GM21528 (cell line): ENCODE measurements around the gene FILIP1.

Experiments
- ATAC-seq: cut with Tn5 transposase; IDR thresholded peaks from one replicate; pipeline ENCODE4 v1.9.1; 2021; ENCODE audit warnings: mild to moderate bottlenecking, moderate library complexity; ENCODE audit not compliant: unreplicated experiment, low FRiP score

Gene FILIP1

DNA sequence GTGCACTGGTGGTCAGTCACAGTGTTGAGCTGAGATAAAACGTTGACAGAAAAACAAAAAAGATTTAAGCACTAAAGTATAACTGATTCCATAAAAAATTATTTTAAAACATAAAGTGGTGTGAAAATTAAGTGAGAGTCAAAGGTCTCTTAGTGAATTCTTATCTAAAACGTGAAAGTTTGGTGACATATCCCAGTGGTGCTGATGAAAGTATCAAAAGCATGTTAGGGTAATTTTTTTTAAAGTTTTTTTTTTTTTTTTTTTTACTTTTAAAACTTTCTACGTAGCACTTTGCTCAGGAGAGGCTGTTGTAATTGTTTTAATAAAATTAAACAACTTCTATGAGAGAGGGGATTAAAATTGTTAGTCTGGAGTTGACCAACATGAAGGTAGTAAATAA lies 143.4 kb downstream of the FILIP1 start:
- ATAC-seq: no peak

DNA sequence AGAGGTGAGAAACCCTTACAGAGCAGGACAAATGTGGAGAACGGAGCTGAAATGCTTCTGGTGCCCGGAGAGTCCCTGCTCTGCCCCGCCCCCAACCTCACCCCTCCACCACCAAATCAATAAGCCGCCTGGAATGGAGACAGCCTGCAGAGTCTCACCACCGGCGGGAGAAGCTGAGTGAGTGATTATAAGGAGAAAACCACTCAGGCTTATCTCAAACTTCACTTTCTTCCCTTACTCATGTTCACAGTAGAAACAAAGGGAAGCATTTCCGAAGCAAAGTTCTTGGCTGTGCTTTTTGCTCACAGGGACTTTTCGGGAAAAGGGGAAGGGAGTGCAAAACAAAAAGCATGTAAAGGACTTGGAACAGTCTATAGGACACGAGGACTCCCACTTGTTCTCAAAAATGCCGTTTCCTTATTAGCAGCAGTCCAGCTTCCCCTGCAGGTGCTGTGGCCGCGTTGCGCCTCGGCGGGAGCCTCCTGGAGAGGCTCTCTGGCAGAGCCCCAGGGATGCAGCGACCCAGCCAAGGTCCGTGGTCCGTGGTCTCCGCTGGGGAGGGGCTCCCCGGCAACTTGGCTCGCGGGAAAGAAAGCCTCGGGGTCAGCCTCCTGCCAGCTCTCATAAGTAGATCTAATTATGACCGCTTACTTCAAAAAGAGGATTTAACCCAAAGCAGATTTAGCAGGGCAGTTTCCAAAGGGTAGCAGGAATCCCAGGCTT lies 144.2 kb downstream of the FILIP1 start:
- ATAC-seq: no peak

DNA sequence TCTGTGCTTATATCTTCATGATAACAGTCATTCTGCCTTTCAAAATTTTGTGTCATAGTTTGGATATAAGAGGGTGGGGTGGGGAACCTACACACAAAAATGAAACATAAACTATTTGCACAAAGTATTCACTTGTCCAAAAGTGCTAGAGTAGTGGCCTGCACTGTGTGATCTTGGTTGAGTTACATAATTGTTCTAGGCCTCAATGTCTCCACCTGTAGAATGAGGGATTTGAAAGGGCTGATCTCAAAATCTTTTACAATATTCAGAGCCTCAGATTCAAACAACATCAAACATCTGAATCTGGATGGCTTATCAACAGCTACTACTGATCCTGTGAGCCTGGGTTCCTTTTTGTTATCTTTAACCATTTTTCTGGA lies 144.7 kb downstream of the FILIP1 start:
- ATAC-seq: no peak

DNA sequence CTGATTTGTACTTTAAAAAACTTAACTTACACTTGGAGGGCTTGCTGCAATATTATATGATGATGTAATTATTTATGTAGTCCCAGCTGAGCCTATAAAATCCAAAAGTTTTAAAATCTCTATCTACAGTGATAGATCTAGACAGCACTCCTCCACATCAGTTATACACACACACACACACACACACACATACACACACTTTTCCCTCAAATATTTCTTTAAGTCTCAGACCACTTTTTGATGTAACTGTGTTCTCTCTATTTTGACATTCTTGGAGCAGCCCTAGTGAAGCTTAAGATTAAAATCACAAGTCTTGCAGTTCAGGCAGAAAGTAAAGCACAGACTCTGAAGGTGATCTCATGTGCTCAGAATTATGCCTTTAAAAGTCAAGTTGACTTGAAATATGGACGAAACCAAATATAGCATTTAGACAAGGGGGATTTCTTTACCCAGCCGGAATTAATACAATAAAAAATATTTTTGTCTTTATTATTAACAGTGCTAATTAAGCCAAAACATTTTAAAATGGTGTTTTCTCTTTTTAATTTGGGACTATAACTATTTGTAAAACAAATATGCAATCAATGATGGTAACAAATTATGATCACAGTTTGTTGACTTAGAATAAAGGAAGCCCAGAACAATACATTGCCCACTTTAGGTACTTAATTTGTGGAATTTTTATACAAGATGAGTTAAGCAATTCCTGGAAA lies 145.5 kb downstream of the FILIP1 start:
- ATAC-seq: no peak

DNA sequence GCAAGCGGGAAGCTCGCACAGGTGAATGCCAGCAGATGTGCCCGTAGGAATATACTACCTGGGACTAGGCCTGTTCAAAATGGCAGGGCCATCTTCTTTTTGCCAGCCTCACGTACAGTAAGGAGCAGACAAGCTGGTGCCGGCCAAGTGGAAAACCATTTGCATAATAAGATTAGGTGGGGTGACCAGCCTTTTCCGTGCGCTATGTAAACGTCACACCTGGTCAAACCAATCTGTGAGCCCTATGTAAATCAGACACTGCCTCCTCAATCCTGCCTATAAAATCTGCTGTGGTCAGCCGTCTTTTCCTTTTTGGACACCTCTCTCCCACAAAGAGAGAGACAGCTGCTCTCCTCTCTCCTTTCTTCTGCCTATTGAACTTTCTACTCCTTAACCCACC lies 148.2 kb downstream of the FILIP1 start:
- no peak for ATAC-seq

DNA sequence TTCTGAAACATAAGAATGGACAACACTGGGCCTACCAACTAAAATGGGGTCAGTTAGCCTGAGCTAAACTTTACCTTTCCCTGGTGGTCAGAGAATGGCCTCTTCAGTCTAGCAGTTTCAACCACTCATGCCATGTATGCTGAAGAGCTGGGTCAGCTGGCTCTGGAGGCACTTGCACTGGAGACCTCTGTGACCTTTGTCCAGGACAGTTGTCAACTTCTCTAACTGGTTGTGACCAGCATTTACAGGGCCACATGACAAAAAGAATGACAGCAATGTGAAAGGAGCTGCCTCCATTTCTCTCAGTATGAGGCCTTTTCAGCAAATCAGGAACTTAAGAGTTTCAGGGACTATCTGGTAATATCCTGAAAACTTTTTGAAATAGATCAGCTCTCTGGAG lies 149.1 kb downstream of the FILIP1 start:
- ATAC-seq: no peak

DNA sequence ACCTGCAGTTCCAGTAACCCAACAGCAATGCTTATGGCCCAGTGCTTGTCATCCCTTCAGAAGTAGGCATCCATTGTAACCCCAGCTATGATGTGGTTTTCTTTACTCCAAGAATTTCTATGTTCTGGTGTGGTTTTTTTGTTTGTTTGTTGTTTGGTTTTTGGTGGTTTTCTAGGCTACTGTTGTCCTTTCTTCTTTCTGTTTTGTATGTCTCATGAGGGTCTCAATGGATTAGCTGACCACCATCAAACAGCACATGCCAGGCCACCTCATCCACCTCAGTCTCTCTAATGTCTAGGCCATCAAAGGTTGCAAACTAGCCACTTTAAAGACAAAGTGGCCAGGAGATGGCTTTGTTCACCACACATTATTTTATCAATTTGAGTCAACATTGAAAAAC lies 149.6 kb downstream of the FILIP1 start:
- ATAC-seq: no peak

DNA sequence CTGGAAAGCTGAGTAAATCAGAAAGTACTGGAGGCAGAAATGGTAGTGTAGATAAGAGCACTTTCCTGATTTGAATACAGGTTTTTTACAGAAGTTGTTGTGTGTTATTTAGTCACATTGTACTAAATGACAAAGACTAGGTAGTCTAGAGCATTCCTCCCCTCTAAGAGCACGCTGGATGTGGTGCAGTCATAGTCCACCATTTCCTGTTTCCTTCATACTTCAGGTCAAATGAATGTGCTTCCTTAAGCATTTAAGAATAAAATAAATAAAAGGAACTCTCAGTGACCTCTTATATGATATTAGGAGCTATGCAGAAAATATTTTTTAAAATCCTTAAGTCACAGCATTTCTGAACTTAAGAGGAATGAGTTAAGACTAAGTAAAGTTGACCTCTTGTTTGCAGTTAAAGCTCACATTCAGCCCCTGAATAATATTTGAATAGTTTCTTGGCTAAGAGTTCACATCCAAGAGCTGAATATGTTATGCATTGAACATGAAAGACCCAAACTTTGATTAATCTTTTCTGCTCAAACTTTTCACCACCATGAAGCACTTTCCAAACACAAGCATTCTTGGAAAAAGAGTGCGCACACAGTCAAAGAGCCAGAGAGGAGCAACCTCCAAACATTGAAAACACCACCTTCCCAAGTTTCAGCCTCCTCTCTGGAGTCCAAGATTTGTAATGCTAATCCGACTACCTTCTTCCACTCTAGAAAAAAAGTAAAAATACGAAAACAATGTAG lies 155.6 kb downstream of the FILIP1 start:
- ATAC-seq: no peak

DNA sequence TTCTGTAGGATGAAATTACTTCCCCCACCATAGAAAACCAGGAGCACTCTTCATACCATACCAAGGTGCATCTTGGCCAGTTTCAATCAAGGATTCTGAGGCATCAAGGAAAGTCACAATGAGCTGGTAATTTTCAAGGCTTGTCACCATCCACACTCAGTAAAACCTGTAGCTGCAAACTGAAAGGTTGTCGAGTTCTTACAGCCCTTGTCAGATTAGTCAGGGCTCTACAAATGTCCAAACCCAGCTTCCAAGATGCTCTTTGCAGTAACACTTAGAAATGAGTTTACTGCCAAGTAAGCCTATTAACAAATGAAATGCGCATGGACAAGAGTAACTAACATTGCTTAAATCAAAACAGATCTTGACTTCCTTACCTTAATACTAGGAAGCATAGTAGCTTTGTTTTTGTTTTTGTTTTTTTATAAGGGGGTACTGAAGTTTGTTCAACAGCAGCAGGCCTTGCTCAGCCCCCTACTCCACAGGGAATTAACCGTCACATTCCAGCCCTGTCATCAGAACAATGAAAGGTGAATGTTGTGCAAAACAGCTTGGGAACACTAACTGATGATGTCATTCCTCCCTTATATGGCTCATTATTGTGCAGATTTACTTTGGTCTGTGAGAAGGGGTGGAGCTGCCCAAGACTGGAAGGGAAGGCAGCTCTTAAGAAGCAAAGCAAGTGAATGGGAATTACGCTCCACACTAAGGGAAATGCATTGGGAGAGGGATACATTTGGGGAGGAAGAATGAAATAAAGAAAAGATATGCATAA lies 159.1 kb downstream of the FILIP1 start:
- ATAC-seq: no peak

DNA sequence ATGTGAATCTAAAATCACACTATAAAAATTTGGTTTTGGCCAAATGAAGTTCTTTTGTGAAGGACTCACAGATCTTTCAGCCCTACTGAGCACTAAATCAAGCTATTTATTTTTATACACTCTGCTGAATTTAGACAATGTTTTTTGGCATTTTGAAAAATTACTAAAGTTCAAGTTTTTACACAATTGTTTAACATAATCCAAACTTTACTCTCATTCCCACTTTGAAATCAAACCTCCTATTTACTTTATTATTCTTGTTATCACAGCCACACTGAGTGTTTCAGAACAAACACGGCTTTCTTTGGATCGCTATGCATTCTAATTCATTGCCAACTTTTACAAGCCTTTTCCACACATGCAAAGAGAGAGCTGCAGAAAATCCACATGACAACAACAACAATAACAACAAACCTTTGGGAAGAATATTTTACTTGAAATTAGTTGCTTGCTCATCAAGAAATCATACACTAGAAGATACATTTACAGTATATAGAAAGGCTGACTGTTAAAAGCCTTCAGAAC lies 159.9 kb downstream of the FILIP1 start:
- ATAC-seq: no peak

DNA sequence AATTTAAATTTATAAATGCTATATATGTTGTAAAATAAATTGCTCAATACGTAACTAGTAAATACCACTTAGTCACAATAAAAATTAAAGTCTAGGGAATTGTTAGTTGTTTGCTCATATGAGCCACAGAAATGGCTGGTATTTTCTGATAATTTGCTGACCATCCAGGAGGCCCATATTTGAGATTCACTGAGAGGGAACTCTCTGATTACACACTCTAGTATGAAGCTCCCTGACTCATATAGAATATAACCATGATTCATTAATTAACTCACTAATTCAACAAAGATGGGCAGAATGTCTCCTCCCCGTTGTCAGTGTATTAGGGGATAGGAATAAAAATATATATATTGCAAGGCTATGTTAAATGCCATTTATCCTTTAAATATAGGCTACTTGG lies 162.4 kb downstream of the FILIP1 start:
- ATAC-seq: no peak

DNA sequence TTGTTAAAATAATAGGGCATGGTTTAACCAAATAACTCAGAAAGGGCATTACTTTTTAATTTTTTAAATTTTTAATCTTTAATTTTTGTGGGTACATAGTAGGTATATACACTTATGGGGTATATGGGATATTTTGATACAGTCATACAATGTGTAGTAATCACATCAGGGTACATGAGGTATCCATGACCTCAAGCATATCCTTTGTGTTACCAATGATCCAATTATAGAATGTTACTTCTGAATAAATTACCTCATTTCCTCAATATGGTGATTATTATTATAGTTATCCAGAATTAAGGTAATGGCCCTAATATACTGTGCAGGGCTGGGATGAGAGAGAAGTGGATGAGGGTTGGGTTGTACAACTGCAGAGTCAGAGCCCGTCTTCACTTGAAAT lies 163.9 kb downstream of the FILIP1 start:
- ATAC-seq: no peak

DNA sequence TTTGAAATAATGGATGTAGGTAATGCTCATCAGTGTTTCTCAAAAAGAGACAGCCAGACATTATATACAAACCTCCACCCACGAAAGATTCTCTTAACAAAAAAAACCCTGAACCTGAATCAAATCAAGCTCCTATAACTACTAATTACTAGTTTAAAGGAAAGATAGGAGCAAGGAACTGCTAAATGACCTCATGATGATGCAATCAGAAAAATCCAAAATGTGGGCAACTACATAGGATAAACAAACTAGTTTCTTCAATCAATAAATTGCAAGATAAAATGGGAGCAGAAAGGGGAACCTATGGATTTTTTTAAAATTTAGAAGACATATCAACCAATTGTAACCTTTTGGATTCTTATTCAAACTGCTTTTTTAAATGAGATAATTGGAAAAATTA lies 165.8 kb downstream of the FILIP1 start:
- ATAC-seq: no peak

DNA sequence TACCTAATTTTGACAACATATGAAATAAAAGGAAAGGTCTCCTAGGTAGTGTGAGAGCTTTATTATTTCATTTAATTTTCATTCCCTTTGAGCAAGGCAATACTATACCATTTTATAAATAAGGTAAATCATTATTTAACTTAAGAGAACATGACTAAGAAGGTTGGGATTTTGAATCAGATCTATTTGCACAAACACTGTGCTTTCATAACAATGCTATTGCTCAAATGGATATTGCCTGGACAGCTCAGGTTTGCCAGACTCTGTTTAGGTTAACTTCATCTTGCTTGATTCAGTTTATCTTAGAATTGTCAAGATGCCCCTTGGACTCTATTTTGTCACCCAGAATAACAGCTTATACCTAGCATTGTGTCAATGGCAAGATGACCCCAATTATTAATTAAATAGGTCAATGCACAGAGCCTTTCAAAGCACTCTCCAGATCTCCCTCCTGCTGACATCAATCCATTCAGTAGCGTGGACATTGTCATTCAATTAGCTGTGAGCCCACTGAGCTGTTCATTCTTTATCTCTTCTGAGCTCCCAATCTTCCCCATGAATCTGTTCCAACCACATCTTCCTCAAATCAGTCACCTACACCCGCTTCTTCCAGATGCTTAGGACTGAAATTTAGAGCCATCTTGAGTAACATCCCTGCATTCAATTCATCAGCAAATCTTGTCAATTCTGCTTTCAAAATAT lies 166.9 kb downstream of the FILIP1 start:
- ATAC-seq: no peak

DNA sequence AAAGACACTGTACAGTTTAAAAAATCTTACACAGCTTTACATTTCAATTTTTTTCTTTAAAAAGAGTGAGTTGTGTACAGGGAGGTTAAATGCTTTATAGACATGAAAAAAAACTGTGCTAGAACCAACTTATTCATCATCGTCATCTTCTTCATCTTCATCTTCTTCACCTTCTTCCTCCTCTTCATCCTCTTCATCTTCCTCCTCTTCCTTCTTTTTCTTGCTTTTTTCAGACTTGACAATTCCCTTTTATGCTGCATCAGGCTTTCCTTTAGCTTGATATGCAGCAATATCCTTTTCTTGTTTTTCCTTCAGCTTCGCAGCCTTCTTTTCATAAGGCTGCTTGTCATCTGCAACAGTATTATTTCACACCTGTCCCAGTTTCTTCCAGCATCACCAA lies 174.7 kb downstream of the FILIP1 start:
- ATAC-seq: no peak

DNA sequence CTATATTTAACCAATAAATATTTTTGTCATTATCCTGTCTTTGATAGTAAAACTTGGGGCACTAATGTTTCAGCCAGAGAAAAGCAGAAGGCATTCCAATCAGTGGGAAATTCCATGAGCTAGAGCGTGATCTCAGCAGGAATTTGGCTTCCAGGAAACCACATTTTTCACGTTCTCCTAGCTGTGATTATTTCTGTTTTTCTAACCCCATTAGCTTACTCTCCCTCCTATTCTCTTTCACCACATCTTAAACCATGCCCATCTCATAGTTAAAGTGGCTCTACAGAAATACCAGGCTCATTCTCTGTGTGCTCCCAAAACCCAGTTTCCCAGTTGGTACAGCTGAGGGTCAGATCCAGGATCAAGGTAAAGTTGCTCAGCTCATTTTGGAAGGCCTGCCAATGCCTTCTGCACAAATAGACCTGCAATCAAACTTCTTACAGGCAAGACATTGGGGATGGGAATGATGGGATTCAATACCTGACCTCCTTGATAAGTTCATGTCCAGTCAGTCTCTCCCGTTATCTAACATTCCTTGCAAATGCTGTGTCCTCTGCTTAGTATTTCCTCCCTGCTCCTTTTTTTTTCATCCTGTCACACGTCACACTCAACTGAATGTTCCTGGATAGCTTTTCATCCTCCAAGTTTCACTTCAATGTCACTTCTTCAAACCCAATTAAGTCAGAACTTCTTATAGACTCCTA lies 175.9 kb downstream of the FILIP1 start:
- ATAC-seq: no peak

DNA sequence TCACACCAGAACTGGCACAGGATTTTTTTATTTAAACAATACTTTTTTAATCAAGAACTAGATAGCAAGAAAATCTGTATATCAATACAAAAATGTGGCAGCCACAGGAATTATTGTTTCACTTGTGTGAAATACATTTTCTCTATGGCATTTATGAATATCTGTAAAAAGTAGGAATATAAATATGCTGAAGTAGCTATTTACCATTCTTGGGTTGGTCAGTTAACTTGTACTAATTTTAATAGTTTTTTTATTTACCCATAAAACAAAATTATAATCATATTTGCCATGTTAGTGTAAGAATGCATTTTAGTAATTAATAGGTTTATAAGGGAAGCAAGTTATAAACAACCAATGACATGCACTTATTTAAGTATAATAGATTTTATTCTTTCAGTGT lies 177.6 kb downstream of the FILIP1 start:
- no peak for ATAC-seq

DNA sequence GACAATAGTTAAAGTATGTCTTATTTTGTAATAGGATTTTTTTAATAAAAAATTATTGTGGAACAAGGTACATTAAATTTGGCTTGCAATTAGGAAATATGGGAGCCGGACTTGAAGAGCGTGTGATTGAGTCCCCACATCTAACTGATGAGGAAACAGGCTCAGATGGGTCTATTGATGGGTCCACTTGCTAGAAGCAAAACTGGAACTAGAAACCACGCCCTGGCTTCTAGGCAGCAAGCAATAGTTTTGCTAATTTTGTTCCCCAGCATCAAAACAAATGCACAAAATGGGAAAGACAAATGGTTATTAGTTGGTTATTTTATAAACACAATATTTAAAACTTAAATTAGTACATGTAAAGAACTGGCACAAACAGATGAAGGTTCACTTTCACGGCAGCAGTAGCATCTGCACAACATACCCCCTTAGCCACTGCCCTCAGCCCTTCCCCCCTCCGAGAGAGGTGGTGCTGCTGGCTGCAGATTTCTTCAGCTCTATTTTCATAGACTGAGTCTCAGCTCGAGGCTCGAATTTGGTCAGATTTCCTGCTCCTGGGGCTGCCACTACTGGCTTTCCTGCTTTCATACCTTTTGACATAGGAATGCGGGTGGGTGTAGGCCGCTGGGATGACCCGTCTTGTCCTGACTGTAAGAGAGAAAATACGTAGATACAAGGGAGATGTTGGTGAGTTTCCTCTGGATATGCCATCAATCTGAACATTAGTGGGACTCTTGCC lies 185.2 kb downstream of the FILIP1 start:
- ATAC-seq: no peak
